ENCODE measurements around the gene AAGAB.

GRCh38 chr15:67174446-67174845, 80.0 kb downstream of the AAGAB start:
- TF ChIP-seq YY1 (IDR thresholded peaks at IDR 0.05; ENCODE audit: insufficient read depth, insufficient read length) (no peak), SUZ12 (IDR thresholded peaks at IDR 0.05; ENCODE audit: extremely low read depth, insufficient read depth, insufficient read length) (no peak)

Data from NT2/D1 (cell line).